Activated naive CD8-positive, alpha-beta T cell (primary cell): ENCODE results near the gene ADGRF1.
"Not testable (repeated sequence)": the region's sequence is repeated elsewhere in the genome, so short reads cannot be mapped to it uniquely, and the experiment has no call there.

Experiments used
- H3K27ac Mint-ChIP-seq: one replicate; pipeline ENCODE4 v1.8.0; 2021; ENCODE audit warnings: mixed read lengths
- H3K27me3 Mint-ChIP-seq: one replicate; pipeline ENCODE4 v1.8.0; 2021; ENCODE audit warnings: mixed read lengths
- H3K36me3 Mint-ChIP-seq: one replicate; pipeline ENCODE4 v1.8.0; 2021; ENCODE audit warnings: mixed read lengths
- H3K4me1 Mint-ChIP-seq: one replicate; pipeline ENCODE4 v1.8.0; 2021; ENCODE audit warnings: low read depth, mixed read lengths
- H3K4me3 Mint-ChIP-seq: one replicate; pipeline ENCODE4 v1.8.0; 2021; ENCODE audit warnings: mild to moderate bottlenecking, mixed read lengths
- H3K9me3 Mint-ChIP-seq: one replicate; pipeline ENCODE4 v1.8.0; 2021; ENCODE audit warnings: low read depth, mixed read lengths

Gene ADGRF1

GRCh38 chr6:47042275-47042791 lies at the start of gene ADGRF1:
TSS of gene ADGRF1 (minus strand) at chr6:47042332. CDS start at chr6:47029061, 13,271 bp downstream.
- no peak within 1 kb of the TSS for H3K27ac Mint-ChIP-seq
- peaks cover 6% of the 10 kb centered on the region for H3K27me3 Mint-ChIP-seq
- no peaks in the 10 kb centered on the region for H3K4me1 Mint-ChIP-seq
- no peaks in the 10 kb centered on the region for H3K9me3 Mint-ChIP-seq
- H3K36me3 Mint-ChIP-seq, result no peaks in the 10 kb centered on the region
- H3K4me3 Mint-ChIP-seq, result no peak within 1 kb of the TSS

- Mint-ChIP-seq H3K27ac (no peak overlapping the region), H3K27me3 (peaks cover 1% of the 10 kb centered on the region), H3K4me1 (no peaks in the 10 kb centered on the region), H3K4me3 (no peak overlapping the region), H3K9me3 (no peaks in the 10 kb centered on the region), H3K36me3 (no peaks in the 10 kb centered on the region)
Measured at GRCh38 chr6:47090881-47091280, 48.7 kb upstream of the ADGRF1 start.

- H3K9me3 Mint-ChIP-seq, H3K4me1 Mint-ChIP-seq, H3K27ac Mint-ChIP-seq, H3K36me3 Mint-ChIP-seq, H3K27me3 Mint-ChIP-seq, H3K4me3 Mint-ChIP-seq: not testable (repeated sequence)
Measured at GRCh38 chr6:47089473-47089872, 47.3 kb upstream of the ADGRF1 start.

GRCh38 chr6:47086051-47086770 lies 44.1 kb upstream of the ADGRF1 start:
- Mint-ChIP-seq H3K27ac (no peak overlapping the region), H3K4me3 (no peak overlapping the region), H3K4me1 (no peaks in the 10 kb centered on the region), H3K9me3 (no peaks in the 10 kb centered on the region), H3K27me3 (no peaks in the 10 kb centered on the region), H3K36me3 (no peaks in the 10 kb centered on the region)

- Mint-ChIP-seq H3K36me3 (no peaks in the 10 kb centered on the region), H3K27ac (no peak overlapping the region), H3K4me3 (no peak overlapping the region), H3K27me3 (no peaks in the 10 kb centered on the region), H3K4me1 (no peaks in the 10 kb centered on the region), H3K9me3 (no peaks in the 10 kb centered on the region)
Measured at GRCh38 chr6:47084610-47085009, 42.5 kb upstream of the ADGRF1 start.

DNA sequence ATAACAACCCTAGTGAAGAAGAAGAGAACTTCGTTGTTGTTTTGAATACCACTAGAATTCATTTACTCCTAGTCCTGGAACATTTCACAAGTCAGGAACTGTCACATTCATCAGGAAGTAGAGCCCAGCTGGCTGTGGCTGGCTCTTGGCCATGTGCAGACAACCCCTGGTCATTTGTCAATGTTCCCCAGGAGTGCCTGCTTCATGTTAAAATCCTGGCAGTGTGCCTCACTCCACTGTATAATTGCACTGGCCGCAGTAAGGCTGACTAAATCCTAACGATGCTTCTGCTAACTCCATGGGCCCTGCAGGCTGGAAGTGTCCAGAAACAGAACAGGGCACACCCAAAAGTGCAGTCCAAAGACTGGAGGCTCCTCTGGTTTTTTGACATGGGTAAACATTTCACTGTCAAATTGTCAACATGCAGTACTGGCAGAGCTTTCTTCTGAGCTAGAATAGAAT lies 41.5 kb upstream of the ADGRF1 start:
- Mint-ChIP-seq H3K4me3 (no peak overlapping the region), H3K27me3 (no peaks in the 10 kb centered on the region), H3K27ac (no peak overlapping the region), H3K36me3 (no peaks in the 10 kb centered on the region), H3K9me3 (no peaks in the 10 kb centered on the region), H3K4me1 (no peaks in the 10 kb centered on the region)

- Mint-ChIP-seq H3K4me1 (no peaks in the 10 kb centered on the region), H3K27me3 (peaks cover 10% of the 10 kb centered on the region)
Measured at GRCh38 chr6:47080083-47080596, 38.0 kb upstream of the ADGRF1 start.

GRCh38 chr6:47079638-47080037 lies 37.5 kb upstream of the ADGRF1 start:
- no peaks in the 10 kb centered on the region for H3K36me3 Mint-ChIP-seq
- H3K4me3 Mint-ChIP-seq, result no peak overlapping the region
- H3K9me3 Mint-ChIP-seq, result no peaks in the 10 kb centered on the region
- H3K4me1 Mint-ChIP-seq, result no peaks in the 10 kb centered on the region
- no peak overlapping the region for H3K27ac Mint-ChIP-seq
- H3K27me3 Mint-ChIP-seq, result peaks cover 10% of the 10 kb centered on the region

More at GRCh38 chr6:47080083-47080596, 38.0 kb upstream of the ADGRF1 start:
- Mint-ChIP-seq H3K36me3 (no peaks in the 10 kb centered on the region), H3K9me3 (no peaks in the 10 kb centered on the region), H3K4me3 (no peak overlapping the region), H3K27ac (no peak overlapping the region)

DNA sequence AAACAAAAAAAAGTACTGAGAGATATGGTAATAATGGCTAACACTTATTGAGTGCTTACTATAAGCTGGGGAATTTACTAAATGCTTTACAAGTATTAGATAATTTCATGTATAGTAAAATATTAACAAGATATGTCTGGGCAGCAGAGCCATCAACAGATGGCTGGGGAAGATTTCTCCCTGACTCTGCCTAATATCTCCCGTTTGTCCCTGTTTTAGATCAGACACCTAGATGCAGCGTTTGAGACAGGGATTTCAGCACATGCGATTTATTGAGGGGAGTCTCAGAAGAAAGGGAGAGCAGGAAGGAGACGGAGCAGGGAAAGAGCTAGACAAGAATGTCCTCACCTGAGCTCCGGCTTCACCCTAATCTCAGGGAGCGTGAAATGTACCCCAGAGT lies 36.9 kb upstream of the ADGRF1 start:
- no peak overlapping the region for H3K4me3 Mint-ChIP-seq

DNA sequence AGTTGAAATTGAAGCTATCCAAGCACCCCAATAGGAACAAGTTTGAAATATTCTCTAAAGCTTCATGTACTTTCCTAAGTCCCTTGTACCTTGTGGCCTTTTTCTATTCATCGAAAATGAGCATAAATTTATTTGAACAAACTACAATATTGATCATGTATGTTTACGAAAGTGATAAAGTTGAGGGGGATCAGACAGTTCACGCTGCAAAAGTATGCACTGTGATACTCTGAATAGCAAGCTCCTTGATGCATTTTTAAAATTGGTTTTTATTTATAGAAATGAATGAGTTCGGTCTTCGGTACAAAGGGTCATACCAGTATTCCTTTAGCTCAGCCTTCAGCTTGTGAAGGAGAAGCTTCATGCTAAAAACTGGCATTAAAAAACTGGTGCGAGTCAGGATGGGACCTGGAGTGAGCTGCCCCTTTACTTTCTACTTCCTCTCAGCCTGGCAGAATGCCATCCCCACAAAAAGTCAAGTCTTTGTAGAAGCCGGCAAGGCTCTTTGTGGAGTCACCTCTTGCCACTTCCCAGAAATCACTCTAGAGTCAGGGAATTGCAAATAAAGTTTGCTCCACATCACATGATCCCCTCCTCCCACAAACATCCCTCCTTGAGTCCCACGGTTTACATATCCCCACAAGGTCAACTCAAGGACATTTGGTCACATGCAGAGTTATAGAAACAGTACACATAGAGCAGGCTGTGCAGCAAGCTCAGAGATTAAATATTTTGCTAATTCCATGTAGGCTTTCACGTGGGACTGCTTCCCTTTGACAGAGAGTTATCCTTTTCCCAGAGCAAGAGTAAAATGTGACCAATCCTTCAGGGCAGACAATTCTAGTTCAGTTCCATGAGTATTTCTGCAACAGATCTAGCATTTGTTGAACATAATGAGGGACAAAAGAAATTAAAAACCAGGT lies 34.6 kb upstream of the ADGRF1 start:
- Mint-ChIP-seq H3K9me3 (no peaks in the 10 kb centered on the region), H3K4me3 (no peak overlapping the region), H3K36me3 (no peaks in the 10 kb centered on the region)

More for the DNA sequence above, 36.9 kb upstream of the ADGRF1 start:
- Mint-ChIP-seq H3K9me3 (no peaks in the 10 kb centered on the region), H3K36me3 (no peaks in the 10 kb centered on the region), H3K4me1 (no peaks in the 10 kb centered on the region), H3K27ac (no peak overlapping the region), H3K27me3 (peaks cover 10% of the 10 kb centered on the region)

DNA sequence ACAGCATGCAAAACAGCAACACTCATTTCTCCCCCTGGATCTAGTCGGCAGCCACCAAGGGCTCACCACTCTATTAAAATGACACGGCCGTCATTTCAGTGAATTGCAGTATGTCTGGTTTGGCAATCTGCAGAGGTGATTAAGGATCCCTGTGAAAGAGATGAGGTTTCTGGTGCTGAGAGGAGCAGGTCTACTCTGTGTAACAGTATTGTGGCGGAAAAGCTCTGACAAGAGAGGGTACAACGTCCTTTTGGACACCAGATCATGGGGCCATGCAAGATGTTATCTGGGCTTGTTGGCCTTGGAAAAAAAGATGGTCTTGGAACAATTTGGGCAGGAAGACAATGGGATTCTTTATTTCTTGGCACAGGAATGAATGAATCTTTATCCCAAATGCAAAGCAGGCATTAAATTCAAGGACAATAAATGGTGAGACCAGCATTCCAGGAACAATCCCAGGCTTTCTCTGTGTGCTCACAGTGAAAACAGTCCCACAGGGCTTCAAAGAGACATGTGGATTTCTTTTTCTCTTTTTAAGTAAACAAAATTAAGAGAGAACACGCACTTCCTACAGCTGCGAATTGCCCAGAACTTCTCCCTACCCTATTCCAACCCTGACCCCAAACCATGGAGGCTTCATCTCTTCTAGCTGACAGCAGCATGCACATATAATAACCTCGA lies 33.7 kb upstream of the ADGRF1 start:
- no peaks in the 10 kb centered on the region for H3K36me3 Mint-ChIP-seq
- H3K4me1 Mint-ChIP-seq, result no peaks in the 10 kb centered on the region
- H3K4me3 Mint-ChIP-seq, result no peak overlapping the region
- H3K9me3 Mint-ChIP-seq, result no peaks in the 10 kb centered on the region
- peaks cover 10% of the 10 kb centered on the region for H3K27me3 Mint-ChIP-seq
- no peak overlapping the region for H3K27ac Mint-ChIP-seq

More for the DNA sequence above, 34.6 kb upstream of the ADGRF1 start:
- H3K4me1 Mint-ChIP-seq, result no peaks in the 10 kb centered on the region
- H3K27ac Mint-ChIP-seq, result no peak overlapping the region
- peaks cover 10% of the 10 kb centered on the region for H3K27me3 Mint-ChIP-seq

DNA sequence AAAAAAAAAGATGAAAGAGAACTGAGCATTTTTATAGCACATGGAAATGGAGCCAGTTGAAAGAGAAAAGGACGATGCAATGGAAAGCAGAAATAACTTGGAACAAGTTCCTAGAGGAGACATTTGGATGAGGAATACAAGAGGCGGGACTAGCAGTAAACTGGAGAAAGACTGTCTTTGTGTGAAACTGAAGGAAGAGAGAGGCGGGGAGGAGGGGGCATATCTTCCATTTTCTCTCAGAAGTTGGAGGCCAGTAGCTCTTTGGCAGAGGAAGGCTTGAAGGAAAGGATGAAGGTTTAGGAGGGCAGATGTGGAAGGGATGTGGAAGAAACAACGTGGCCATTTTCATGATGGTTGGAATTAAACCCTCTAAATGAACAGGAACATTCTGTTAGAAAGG lies 33.0 kb upstream of the ADGRF1 start:
- Mint-ChIP-seq H3K4me1 (no peaks in the 10 kb centered on the region), H3K36me3 (no peaks in the 10 kb centered on the region), H3K27ac (no peak overlapping the region), H3K27me3 (peaks cover 10% of the 10 kb centered on the region), H3K9me3 (no peaks in the 10 kb centered on the region), H3K4me3 (no peak overlapping the region)

DNA sequence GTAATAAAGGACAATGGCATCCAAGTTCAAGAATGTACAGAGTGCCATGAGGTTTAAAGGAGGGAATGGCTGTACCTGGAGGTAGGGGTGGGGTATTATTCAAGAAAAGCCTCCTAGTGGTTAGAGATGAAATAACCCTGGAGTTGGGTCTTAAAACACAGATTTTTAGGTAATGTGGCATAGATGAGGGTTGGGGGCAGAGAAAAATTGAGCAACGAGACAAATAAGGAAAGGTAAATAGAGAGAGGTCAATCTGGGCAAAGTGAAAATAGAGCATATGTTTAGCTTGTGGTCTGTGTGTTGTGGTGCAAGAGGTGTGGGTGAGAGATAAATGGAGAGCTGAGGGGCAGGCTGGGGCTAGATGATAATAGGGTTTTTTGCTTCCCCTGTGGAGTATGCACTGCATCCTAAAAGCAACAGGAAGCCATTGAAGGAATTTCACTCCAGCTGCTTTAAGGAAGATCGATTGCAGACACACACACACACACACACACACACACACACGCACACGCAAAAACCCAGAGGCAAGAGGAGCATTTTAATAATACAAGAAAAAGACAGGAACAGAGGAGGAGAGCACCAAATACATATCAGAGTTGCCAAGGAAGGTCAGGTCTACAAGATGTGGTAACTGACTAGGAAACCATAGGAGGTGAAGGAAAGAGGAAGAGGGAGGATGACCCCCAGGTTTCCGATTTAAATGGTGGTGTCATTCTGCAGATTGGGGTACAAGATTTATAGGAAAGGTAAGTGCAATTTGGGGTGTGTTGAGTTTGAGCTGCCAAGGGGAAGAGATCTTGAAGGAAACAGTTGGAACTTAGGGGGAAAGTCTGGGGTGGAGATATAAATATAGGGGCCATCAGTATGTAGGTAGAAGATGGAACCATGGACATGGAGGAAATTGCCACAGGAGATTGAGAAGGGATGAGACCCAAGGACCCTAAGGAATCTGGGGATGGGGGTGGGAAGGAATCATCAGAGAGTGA lies 31.3 kb upstream of the ADGRF1 start:
- H3K36me3 Mint-ChIP-seq, result no peaks in the 10 kb centered on the region
- peaks cover 10% of the 10 kb centered on the region for H3K27me3 Mint-ChIP-seq
- H3K9me3 Mint-ChIP-seq, result no peaks in the 10 kb centered on the region
- H3K27ac Mint-ChIP-seq, result no peak overlapping the region
- H3K4me1 Mint-ChIP-seq, result no peaks in the 10 kb centered on the region
- no peak overlapping the region for H3K4me3 Mint-ChIP-seq

GRCh38 chr6:47072667-47073066 lies 30.5 kb upstream of the ADGRF1 start:
- no peaks in the 10 kb centered on the region for H3K4me1 Mint-ChIP-seq
- no peak overlapping the region for H3K4me3 Mint-ChIP-seq
- H3K36me3 Mint-ChIP-seq, result no peaks in the 10 kb centered on the region
- peaks cover 8% of the 10 kb centered on the region for H3K27me3 Mint-ChIP-seq
- no peak overlapping the region for H3K27ac Mint-ChIP-seq
- no peaks in the 10 kb centered on the region for H3K9me3 Mint-ChIP-seq
